HG02763 (cell line): ENCODE measurements around the gene SNX8.
"Not testable (repeated sequence)": the region's sequence is repeated elsewhere in the genome, so short reads cannot be mapped to it uniquely, and the experiment has no call there.

ENCODE experiments used
- ATAC-seq: cut with Tn5 transposase; IDR thresholded peaks from one replicate; pipeline ENCODE4 v1.9.1; 2021; ENCODE audit warnings: mild to moderate bottlenecking, moderate library complexity; ENCODE audit not compliant: unreplicated experiment

SNX8 gene

GRCh38 chr7:2295936-2296620 is 18.2 kb downstream of the SNX8 start:
- ATAC-seq, result no peak

- no peak for ATAC-seq
These were observed 23.4 kb downstream of the SNX8 start for GRCh38 chr7:2290877-2291276.

DNA sequence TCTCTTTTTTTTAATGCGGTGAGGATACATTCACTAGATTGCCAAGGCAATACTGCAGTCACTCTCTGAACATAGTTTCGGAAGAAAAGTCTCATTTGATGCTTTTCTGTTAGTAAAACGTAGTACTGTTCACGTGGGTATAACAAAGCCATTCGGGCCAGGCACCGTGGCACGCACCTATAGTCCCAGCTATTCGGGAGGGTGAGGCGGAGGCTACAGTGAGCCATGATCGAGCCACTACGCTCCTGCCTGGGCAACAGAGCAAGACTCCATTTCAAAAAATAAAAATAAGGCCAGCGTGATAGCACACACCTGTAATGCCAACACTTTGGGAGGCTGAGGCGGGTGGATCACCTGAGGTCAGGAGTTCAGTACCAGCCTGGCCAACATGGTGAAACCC is 24.6 kb downstream of the SNX8 start:
- no peak for ATAC-seq

DNA sequence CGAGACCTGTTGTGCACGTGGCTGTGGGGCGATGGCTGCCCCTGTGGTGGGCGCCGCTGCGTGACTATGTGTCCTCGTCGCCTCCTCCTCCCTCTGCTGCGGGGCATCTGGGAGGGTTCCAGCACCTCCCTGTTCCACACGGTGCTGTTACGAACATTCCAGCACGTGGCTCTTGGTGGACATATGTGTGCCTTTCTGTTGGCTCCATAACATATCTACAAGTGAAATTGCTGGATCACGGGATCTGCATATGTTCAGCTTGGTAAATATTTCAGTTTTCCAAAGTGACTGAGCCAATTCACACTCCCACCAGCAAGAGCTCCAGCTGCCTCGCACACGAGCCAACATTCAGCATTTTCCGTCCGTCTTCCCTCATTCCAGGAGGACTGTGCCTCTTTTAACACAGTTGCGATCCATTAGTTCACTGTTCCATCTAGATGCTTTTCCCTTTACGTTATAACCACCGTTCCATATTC is 25.1 kb downstream of the SNX8 start:
- no peak for ATAC-seq

DNA sequence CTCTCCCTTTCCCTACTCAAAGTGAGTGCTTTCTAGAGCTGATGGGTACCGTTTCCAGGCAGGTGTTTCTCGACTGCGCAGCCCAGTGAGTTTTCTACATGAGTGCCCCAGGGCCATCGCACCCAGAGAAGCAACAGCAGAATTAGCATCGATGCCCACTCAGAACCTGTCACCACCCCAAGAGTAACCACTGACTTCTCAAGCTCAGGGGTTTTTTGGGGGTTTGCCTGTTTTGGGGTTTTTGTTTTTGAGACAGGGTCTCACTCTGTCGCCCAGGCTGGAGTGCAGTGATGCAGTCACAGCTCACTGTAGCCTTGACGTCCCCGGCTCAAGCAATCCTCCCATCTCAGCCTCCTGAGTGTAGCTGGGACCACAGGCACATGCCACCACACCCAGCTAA is 25.7 kb downstream of the SNX8 start:
- peak; percentile 63 for ATAC-seq

GRCh38 chr7:2287745-2288144 is 26.5 kb downstream of the SNX8 start:
- ATAC-seq, result no peak

- no peak for ATAC-seq
These were observed 31.2 kb downstream of the SNX8 start for GRCh38 chr7:2283074-2283473.

GRCh38 chr7:2282185-2282751 is 32.0 kb downstream of the SNX8 start:
- no peak for ATAC-seq

GRCh38 chr7:2281541-2281940 is 32.7 kb downstream of the SNX8 start:
- no peak for ATAC-seq

GRCh38 chr7:2280424-2280823 is 33.8 kb downstream of the SNX8 start:
- ATAC-seq, result no peak

DNA sequence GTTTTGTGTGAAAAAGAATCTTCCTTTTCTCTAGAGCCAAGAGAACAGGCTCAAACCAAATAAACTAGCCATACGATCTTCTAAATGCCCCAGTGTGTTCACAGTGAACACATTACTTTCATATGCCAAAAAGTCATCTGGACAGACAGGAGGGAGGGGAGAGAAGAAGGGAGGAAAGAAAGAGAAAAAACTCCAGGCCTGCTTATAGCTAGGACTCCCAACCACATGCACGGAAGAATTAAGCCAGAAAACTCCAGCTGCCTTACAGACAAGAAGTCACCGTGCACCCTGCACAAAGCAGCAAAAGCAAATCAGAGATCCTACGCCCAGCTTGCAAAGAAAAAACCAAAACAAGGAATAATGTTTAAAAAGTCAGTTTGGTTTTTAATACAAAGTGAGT is 34.3 kb downstream of the SNX8 start:
- no peak for ATAC-seq

DNA sequence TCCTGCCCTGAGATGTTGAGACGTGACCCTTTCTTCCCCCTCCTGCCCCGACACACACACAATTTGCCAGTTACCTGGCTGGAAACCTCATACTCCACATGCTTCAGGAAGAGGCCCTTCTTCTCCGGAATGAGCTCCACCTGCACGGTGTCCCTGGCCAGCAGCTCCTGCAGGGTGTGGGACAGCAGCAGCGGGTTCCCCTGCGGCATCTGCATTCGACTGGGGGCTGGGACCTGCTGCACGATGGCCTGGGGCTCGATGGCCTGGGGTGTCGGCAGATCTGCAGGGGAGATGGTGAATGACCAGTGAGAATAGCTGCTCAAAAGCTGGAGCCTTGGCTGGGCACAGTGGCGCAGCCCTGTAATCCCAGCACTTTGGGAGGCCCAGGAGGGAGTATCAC is 36.2 kb downstream of the SNX8 start:
- no peak for ATAC-seq

- ATAC-seq, result no peak
These were observed 38.1 kb downstream of the SNX8 start for GRCh38 chr7:2276107-2276506.

- ATAC-seq, result no peak
These were observed 39.1 kb downstream of the SNX8 start for GRCh38 chr7:2275101-2275500.

GRCh38 chr7:2274666-2275065 is 39.6 kb downstream of the SNX8 start:
- ATAC-seq, result no peak

DNA sequence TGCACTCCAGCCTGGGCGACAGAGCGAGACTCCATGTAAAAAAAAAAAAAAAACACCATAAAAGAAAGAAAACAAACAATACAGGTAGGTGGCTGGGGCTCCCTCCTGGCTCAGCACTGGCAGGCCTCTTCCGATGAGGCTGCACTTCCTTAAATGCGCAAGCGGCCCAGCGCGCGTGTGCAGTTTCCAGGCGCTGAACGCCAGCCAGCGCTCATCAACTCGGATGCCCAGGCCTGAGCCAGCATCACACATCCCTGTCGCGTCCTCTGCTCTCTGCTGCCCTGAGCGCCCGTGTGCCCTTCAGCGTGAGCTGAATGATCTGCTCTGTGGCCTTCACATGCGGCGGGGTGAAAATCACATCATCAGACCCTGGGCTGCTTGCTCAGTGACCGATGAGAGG is 40.4 kb downstream of the SNX8 start:
- ATAC-seq, result no peak

DNA sequence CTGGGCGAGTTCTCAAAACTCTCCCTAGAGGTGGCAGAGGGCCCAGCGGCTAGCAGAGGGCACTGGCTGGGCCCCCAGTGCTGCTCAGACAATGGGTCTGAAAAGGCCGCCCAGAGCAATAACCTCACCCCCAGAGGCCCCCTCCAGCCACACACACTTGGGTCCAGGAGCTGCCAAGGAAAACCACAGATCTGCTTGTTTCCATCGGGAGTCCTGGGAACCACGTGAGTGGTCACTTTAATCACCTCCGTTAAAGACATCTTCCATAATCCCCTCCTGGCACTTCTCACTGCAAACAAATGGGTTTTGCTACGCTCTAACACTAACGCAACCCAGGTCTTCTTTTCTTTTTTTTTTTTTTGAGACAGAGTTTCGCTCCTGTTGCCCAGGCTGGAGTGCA is 42.2 kb downstream of the SNX8 start:
- ATAC-seq, result no peak

- no peak for ATAC-seq
These were observed 42.8 kb downstream of the SNX8 start for GRCh38 chr7:2271273-2272026.

- no peak for ATAC-seq
These were observed 43.7 kb downstream of the SNX8 start for GRCh38 chr7:2270495-2270894.

DNA sequence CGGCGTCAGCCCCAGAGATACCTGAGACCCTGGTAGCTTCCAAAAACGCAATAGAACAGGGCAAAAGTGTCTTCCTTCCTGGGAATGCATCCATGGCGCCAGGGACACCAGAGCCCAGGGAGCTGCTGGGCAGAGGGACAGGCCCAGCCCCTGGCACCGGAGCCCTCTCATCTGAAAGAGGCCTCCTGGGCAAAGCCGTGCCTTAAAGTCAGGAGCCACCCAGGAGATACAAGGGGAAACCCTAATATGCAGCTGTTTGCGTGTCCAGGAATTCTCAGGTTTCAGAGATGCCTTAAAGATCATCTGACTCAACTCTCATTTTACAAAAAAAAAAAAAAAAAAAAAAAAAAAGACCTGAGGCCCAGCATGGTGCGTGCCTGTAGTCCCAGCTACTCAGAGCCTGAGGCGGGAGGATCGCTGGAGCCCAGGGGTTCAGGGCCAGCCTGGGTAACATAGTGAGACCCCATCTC is 44.2 kb downstream of the SNX8 start:
- ATAC-seq, result no peak

GRCh38 chr7:2269089-2269990 is 44.9 kb downstream of the SNX8 start:
- ATAC-seq, result not testable (repeated sequence)
